Activated T-helper 1 cell treated with anti-CD3 and anti-CD28 coated beads, Interleukin-2, amount 50 U/mL, for 16 hours (primary cell): Measurements from ENCODE around the gene VPS26B.

Source experiments
- DNase-seq, 2 donors: peaks; one replicate each; pipeline ENCODE4 v3.0.0-alpha.2; 2020; ENCODE audit warnings: low read depth in 1 of 2, low spot score in 1 of 2

VPS26B gene

GRCh38 chr11:134257101-134257500, 32.6 kb downstream of the VPS26B start:
- DNase-seq: no peak

- no peak for DNase-seq
Observed at GRCh38 chr11:134258577-134258976, 34.1 kb downstream of the VPS26B start.

- DNase-seq: no peak
Observed at GRCh38 chr11:134260503-134260902, 36.0 kb downstream of the VPS26B start.

- DNase-seq: no peak
Observed at GRCh38 chr11:134260983-134261382, 36.5 kb downstream of the VPS26B start.

GRCh38 chr11:134261626-134262488, 37.4 kb downstream of the VPS26B start:
- no peak for DNase-seq

- no peak for DNase-seq
Observed at GRCh38 chr11:134264966-134265764, 40.7 kb downstream of the VPS26B start.

GRCh38 chr11:134266440-134266839, 42.0 kb downstream of the VPS26B start:
- no peak for DNase-seq

GRCh38 chr11:134266841-134267251, 42.4 kb downstream of the VPS26B start:
- DNase-seq: no peak

GRCh38 chr11:134267461-134267860, 43.0 kb downstream of the VPS26B start:
- DNase-seq: no peak

- no peak for DNase-seq
Observed at GRCh38 chr11:134267966-134268365, 43.5 kb downstream of the VPS26B start.

GRCh38 chr11:134270250-134270714, 45.8 kb downstream of the VPS26B start:
- DNase-seq: no peak

- DNase-seq: no peak
Observed at GRCh38 chr11:134271978-134272377, 47.5 kb downstream of the VPS26B start.

GRCh38 chr11:134272381-134273316, 48.2 kb downstream of the VPS26B start:
- DNase-seq: no peak

- DNase-seq: no peak
Observed at GRCh38 chr11:134273317-134273712, 48.8 kb downstream of the VPS26B start.

GRCh38 chr11:134275188-134275533, 50.7 kb downstream of the VPS26B start:
- no peak for DNase-seq

- DNase-seq: peak; percentile 62 to 67
Observed at GRCh38 chr11:134275534-134276395, 51.3 kb downstream of the VPS26B start, which contains the start of gene GLB1L3. GLB1L3 (plus strand) TSS chr11:134276379; CDS start chr11:134276741, 362 bp downstream.

- no peak for DNase-seq
Observed at GRCh38 chr11:134276396-134277182, 52.1 kb downstream of the VPS26B start.

GRCh38 chr11:134277183-134278001, 52.9 kb downstream of the VPS26B start:
- no peak for DNase-seq
